HepG2 (cell line): ENCODE data around the gene WDR73. TPM values are rescaled to one million over a fixed set of nuclear protein-coding genes. Genes with fewer than 3 reads are reported as not detected.

Experiments
- ARID4A ChIP-seq: sonication (generic); formaldehyde crosslinking; IDR thresholded peaks from 2 replicates; pipeline ENCODE4 v1.5.0; 2020; ENCODE audit warnings: mild to moderate bottlenecking, missing genetic modification reagents, borderline replicate concordance
- HMGXB4 ChIP-seq, 2 experiments: sonication (generic) in 1 of 2; formaldehyde crosslinking in 1 of 2; IDR thresholded peaks; 2 replicates each; pipeline versions ENCODE4 v1.4.0 to v1.6.1; 2018 to 2020; ENCODE audit warnings: missing genetic modification reagents in 2 of 2, borderline replicate concordance in 1 of 2, low read depth in 1 of 2, mild to moderate bottlenecking in 1 of 2, missing biosample characterization in 1 of 2
- RAD21 ChIP-seq: fragments of 450-650 bp; formaldehyde crosslinking; IDR thresholded peaks from 2 replicates; pipeline ENCODE4 v1.5.0; 2020; ENCODE audit warnings: mild to moderate bottlenecking
- SIX1 ChIP-seq: sonication (generic); formaldehyde crosslinking; IDR thresholded peaks from 2 replicates; pipeline ENCODE4 v1.4.0; 2020; ENCODE audit warnings: missing genetic modification reagents, borderline replicate concordance
- SP4 ChIP-seq: sonication (generic); formaldehyde crosslinking; IDR thresholded peaks from 2 replicates; pipeline ENCODE4 v1.8.1; 2023; ENCODE audit warnings: mild to moderate bottlenecking, missing genetic modification reagents
- ZBTB10 ChIP-seq: sonication (generic); formaldehyde crosslinking; IDR thresholded peaks from 2 replicates; pipeline ENCODE4 v1.4.0; 2020; ENCODE audit warnings: missing genetic modification reagents, borderline replicate concordance
- ZNF280B ChIP-seq: sonication (generic); formaldehyde crosslinking; IDR thresholded peaks from 2 replicates; pipeline ENCODE4 v1.5.0; 2020; ENCODE audit warnings: missing genetic modification reagents, mild to moderate bottlenecking, borderline replicate concordance
- ZNF337 ChIP-seq: sonication (generic); formaldehyde crosslinking; IDR thresholded peaks from 2 replicates; pipeline ENCODE4 v1.5.1; 2020; ENCODE audit warnings: missing genetic modification reagents, low read depth, mild to moderate bottlenecking, borderline replicate concordance
- ZNF691 ChIP-seq: sonication (generic); formaldehyde crosslinking; IDR thresholded peaks from 2 replicates; pipeline ENCODE4 v1.4.0; 2020; ENCODE audit warnings: missing genetic modification reagents, low read depth, mild to moderate bottlenecking, borderline replicate concordance
- polyA plus RNA-seq, 8 experiments: library from polyadenylated mRNA; depleted of rRNA in 3 of 8; stranded (reverse) in 7 of 8; unstranded in 1 of 8; fragments of >200 nt; fragmentation: Illumina TruSeq in 4 of 8; extraction: Trizol in 4 of 8; gene quantifications; 2 replicates each; pipeline versions ENCODE4 v1.2.1 to v1.2.3, GENCODE V29; 2011 to 2016; ENCODE audit warnings: low read depth in 4 of 8, missing spikeins in 1 of 8, mixed read lengths in 1 of 8; ENCODE audit not compliant: insufficient read depth in 1 of 8
- total RNA-seq, 5 experiments: library from RNA; depleted of rRNA; stranded (reverse); fragments of >200 nt; fragmentation: Illumina TruSeq; extraction: Trizol; gene quantifications; 2 replicates each; pipeline ENCODE4 v1.2.3, GENCODE V29; 2016; ENCODE audit warnings: low read depth in 1 of 5

The WDR73 gene
- total and polyA plus RNA-seq, 2 of the 13 experiments (the other 11 are each of a cell fraction or from before 2014, with no cell fraction given), result 20.0 to 35.5 TPM

- peak in 1 of 2 experiments; percentile 69; a peak in 2 of 4 replicates for TF ChIP-seq HMGXB4 (CRISPR knock-in tag; IDR thresholded peaks at IDR 0.05; ENCODE audit: borderline replicate concordance in 1 of 2, low read depth in 1 of 2)
- no peak for TF ChIP-seq SIX1 (CRISPR knock-in tag)
- TF ChIP-seq SP4 (CRISPR knock-in tag), result peak; percentile 70
- no peak for TF ChIP-seq ZNF691
- TF ChIP-seq ZBTB10 (CRISPR knock-in tag), result peak; percentile 47; the same call in 1 of the 2 replicates
- peak; percentile 48 for TF ChIP-seq RAD21 (CRISPR knock-in tag)
- peak; percentile 84 for TF ChIP-seq ARID4A (CRISPR knock-in tag)
- peak; percentile 66; the same call in 1 of the 2 replicates for TF ChIP-seq ZNF337 (CRISPR knock-in tag)
- peak; percentile 63; the same call in 1 of the 2 replicates for TF ChIP-seq ZNF280B (CRISPR knock-in tag)
These were observed 53.2 kb downstream of the WDR73 start, which contains the start of gene ZSCAN2 (continued) for GRCh38 chr15:84600687-84601554.
